ENCODE data around the gene EXOSC5.

- TF ChIP-seq, protein P1, sequence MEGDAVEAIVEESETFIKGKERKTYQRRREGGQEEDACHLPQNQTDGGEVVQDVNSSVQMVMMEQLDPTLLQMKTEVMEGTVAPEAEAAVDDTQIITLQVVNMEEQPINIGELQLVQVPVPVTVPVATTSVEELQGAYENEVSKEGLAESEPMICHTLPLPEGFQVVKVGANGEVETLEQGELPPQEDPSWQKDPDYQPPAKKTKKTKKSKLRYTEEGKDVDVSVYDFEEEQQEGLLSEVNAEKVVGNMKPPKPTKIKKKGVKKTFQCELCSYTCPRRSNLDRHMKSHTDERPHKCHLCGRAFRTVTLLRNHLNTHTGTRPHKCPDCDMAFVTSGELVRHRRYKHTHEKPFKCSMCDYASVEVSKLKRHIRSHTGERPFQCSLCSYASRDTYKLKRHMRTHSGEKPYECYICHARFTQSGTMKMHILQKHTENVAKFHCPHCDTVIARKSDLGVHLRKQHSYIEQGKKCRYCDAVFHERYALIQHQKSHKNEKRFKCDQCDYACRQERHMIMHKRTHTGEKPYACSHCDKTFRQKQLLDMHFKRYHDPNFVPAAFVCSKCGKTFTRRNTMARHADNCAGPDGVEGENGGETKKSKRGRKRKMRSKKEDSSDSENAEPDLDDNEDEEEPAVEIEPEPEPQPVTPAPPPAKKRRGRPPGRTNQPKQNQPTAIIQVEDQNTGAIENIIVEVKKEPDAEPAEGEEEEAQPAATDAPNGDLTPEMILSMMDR (IDR thresholded peaks at IDR 0.05), result no peak
- no peak for TF ChIP-seq POLR2A (IDR thresholded peaks at IDR 0.05)
Measured at GRCh38 chr19:41376998-41377365, 20.2 kb downstream of the EXOSC5 start.
